GM12874 (cell line): Measurements from ENCODE around the gene KIAA0513.

Experiments
- TF ChIP-seq, protein P1 (sequence below): IDR thresholded peaks from 2 replicates; pipeline ENCODE4 v1.5.1; 2011; ENCODE audit warnings: low read depth, mild to moderate bottlenecking, control low read depth, low read length, moderate library complexity; ENCODE audit not compliant: insufficient read depth

KIAA0513 gene

DNA sequence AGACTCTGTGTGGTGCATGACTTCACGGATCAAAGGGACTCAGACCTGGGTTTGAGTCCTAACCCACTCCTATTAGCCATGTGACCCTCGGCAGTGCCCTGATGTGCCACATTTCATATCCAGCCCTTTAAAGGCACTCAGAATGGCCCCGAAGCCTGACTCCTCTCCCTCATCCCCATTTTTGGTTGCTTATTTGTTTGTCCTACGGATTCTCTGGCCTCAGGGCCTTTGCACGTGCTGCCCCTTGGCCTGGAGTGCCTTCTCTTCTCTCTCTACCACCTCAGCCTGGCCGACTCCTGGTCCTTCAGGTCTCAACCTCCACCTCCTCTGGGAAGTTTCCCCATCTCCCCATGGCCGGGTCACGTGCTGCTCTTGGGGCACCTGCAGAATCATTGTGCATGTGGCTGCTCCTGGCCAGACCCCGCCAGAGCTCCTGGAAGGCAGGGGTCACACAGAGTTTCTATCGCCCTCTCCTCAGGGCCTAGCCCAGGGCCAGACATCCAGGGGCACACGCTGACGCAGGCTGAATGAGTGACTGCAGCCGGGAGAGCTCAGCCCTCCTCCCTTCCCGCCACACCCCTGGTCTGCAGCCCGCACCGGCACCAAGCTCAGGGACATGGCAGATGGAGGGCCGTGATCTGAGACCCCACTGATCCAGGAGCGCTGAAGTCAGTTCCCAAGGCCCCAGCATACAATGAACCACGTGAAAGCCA lies 106.6 kb downstream of the KIAA0513 start:
- TF ChIP-seq, protein P1, sequence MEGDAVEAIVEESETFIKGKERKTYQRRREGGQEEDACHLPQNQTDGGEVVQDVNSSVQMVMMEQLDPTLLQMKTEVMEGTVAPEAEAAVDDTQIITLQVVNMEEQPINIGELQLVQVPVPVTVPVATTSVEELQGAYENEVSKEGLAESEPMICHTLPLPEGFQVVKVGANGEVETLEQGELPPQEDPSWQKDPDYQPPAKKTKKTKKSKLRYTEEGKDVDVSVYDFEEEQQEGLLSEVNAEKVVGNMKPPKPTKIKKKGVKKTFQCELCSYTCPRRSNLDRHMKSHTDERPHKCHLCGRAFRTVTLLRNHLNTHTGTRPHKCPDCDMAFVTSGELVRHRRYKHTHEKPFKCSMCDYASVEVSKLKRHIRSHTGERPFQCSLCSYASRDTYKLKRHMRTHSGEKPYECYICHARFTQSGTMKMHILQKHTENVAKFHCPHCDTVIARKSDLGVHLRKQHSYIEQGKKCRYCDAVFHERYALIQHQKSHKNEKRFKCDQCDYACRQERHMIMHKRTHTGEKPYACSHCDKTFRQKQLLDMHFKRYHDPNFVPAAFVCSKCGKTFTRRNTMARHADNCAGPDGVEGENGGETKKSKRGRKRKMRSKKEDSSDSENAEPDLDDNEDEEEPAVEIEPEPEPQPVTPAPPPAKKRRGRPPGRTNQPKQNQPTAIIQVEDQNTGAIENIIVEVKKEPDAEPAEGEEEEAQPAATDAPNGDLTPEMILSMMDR = no peak

DNA sequence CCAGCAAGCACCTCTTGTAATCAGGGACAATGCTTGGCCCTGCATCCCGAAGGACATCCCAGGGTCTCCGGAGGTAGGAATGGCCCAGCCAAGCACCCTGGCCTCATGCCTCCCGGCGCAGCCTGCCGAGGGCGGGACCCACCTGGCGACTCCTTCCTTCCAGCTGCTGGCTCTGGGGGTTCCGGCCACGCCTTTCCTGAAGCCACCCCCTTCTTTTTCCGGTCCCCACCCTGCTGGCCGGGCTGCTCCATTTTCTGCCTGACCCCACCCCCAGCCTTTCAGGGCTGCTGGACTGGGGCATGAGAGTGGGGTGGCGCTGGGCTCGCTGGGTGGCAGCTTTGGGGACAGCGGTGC lies 107.2 kb downstream of the KIAA0513 start:
- TF ChIP-seq, protein P1 = no peak

DNA sequence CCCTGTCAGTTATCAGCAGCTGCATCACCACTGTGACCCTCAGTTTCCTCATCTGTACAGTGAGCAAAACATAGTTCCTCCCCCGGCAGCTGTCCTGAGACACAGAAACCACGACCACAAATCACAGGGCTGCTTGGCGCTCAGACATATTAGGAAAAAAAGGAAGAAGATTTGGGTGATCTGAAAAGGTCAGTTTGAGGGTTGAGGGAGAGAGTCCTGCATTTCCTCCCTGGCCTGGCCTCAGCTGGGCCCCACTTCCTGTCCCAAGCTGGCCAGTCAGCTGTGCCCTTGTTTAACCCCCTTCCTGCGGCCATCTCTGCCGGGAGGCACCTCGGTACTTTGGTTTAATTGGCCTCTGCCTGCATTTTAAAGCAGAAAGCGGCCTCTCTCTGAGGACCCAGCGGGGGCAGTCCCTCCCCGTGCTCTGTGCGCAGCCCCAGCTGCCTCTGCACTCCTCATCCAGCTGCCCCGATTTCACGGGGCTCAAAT lies 108.7 kb downstream of the KIAA0513 start:
- TF ChIP-seq, protein P1 = no peak

- TF ChIP-seq, protein P1 = no peak
These were observed 109.2 kb downstream of the KIAA0513 start for GRCh38 chr16:85136702-85137322.

DNA sequence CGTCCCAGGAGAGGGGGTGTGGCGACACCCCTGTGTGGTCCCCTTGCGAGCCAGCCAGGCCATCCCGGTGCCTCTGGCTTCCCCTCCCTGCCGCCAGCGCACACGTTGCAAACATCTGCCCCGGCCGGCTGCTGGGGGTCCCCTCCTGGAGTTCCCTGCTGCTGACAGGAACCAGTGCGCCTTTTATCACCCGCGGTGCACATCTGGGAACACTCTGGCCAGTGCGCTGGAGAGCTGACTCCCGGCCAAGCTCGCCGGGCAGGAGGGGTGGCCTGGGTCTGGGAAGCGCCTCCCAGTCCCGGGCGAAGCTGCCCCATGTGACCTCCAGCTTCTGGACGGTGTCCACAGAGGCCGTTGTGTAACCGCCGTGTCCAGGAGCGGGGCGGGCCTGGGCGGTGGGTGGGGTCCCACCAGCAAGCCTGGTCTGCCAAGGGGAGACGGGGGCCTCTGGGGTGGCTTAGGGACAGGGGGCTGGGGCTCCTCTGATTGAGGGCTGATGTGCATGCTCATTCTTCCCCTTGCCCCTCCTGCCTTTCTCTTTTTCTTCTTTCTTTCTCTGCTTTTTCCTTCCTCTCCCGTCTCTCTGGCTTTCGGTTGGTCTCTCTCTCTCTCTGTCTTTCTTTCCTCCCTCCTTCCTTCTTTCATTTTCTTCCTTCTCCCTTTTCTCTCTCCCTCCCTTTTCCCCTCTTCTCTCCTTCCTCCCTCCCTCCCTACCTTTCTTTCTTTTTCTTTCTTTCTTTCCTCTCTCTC lies 109.9 kb downstream of the KIAA0513 start:
- TF ChIP-seq, protein P1 = no peak

- TF ChIP-seq, protein P1 = no peak
These were observed 110.7 kb downstream of the KIAA0513 start for GRCh38 chr16:85138073-85138824.
